ENCODE data around the gene RALGAPA2. TPM values are rescaled to one million over a fixed set of nuclear protein-coding genes. Genes with fewer than 3 reads are reported as not detected.
A peak's percentile ranks its signal among the peaks of the same experiment; 100 is the strongest.

The RALGAPA2 gene
- polyA plus RNA-seq, 1 donor: 33.1 TPM

DNA sequence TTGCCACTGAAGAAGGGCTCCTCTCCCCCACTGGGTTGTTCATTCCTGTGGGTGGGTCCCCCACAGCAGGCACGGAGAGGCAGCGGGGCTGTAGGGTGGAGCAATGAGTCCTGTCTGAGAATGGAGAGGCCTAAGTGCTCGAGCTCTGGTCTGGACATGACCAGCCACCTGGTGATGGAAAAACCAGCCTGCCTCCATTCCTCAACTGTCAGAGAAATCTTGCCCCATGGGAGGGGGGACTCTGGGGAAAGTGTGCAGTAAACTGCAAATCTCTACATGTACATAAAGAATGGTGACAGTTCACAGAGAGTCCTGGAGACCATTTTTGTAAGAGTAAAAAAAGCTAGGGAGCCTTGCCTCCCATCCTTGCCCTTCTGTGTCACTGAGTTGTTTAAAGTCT, 310.5 kb downstream of the RALGAPA2 start:
- Histone ChIP-seq H3K27me3 (ENCODE audit: control insufficient read depth, insufficient read depth, low read length) (no peaks in the 10 kb centered on the region), H3K4me3 (ENCODE audit: low read length) (no peak overlapping the region), H3K4me1 (ENCODE audit: control insufficient read depth, insufficient read depth, low read length) (peaks cover 10% of the 10 kb centered on the region), H3K36me3 (ENCODE audit: control insufficient read depth, insufficient read depth, low read length) (peaks cover 22% of the 10 kb centered on the region), H3K27ac (ENCODE audit: low read length) (no peak overlapping the region), H3K9me3 (ENCODE audit: control insufficient read depth, low read depth, low read length) (no peaks in the 10 kb centered on the region)
- DNase-seq: no peak
- WGBS (ENCODE audit: insufficient coverage, low lambda C conversion rate): no CpG with 5 or more reads among the region's 3 CpGs

DNA sequence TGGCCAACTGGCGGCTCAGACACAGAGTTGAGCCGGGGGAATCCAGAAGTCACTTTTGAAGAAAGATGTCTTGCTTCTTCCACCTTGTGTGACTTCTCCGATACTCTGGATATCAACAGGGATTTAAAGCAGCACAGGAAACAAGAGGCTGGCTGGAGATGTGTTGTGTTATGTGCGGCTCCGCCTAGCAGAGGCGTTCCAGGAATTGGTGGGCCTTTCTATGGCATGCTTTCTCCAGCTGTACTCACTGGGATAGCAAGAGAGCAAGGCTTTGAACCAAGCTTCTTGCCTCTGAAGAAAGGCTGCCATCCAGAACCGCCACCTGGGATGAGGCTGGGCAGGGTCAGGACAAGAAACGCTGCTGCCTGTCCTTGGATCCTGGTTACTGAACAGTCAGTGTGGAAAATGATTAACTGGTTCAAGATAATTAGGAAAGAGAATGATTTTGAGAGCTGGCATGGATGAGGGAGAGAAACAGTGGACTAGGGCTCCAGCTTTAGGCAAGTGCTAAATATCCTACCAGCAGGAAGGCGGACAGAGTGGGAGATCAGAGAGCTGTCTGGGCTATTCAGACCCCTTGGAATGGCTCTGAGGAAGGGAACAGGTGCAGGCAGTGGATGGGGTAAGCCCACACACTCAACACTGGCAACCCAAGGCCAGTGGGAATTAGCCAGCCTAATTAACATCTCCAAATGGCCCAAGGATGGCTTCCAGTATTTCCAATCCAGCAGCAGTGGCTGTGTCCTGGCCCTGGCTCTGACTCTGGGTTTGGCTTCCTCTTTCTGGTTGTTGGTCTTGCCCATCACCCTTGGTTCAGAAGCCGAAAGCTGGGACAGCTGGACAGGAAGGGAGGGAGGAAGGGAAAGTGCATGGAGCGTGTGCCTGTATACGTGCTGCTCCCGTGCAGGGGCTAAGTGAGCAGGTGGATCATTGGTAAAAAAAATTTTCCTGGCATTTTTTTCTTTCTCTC, 312.6 kb downstream of the RALGAPA2 start:
- H3K27ac ChIP-seq (ENCODE audit: low read length): no peak overlapping the region
- WGBS (ENCODE audit: insufficient coverage, low lambda C conversion rate): 60% methylated on average over 1 of the region's 13 CpGs
- peak in 1 of 2 donors; percentile 55 for DNase-seq
- no peaks in the 10 kb centered on the region for H3K27me3 ChIP-seq (ENCODE audit: control insufficient read depth, insufficient read depth, low read length)
- H3K36me3 ChIP-seq (ENCODE audit: control insufficient read depth, insufficient read depth, low read length): peaks cover 25% of the 10 kb centered on the region
- H3K4me1 ChIP-seq (ENCODE audit: control insufficient read depth, insufficient read depth, low read length): peaks cover 10% of the 10 kb centered on the region
- H3K4me3 ChIP-seq (ENCODE audit: low read length): no peak overlapping the region
- no peaks in the 10 kb centered on the region for H3K9me3 ChIP-seq (ENCODE audit: control insufficient read depth, low read depth, low read length)

DNA sequence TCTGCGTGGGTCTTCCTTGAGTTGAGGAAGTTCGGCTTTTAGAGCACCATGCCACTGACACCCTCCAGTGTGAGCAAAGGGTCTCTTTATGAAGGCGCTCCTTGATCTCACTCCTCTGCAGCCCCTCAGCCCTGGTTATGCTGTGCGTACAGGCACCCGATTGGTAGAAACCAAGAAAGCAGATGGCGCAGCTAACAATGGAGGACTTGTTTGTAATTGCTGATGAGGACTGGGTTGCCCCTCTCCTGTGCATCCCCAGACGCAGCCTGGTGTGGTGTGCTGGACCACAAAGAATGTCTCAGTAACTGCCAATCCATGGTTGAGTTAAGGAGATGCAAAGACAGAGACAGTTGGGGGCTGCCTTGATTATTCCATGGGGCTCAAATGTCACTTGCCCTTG, 314.3 kb downstream of the RALGAPA2 start:
- H3K4me3 ChIP-seq (ENCODE audit: low read length): no peak overlapping the region

DNA sequence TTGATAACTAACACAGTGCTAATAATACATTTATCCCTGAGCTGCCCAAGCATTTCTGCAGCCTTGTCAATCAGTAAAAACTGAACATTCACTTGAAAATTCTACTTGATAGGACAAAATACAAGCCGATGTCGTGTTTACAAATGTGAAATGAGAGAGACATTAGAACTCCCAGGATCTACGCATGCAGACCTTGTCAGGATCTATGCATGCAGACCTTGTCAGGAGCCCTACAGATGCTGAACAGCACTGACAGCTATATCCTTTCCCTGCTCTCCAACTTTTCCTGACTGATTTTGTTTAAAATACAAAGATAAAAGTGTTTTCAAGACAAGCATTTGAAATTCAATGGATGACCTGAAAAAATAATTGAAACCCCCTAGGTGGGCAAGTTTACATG, 315.6 kb downstream of the RALGAPA2 start:
- peaks cover 15% of the 10 kb centered on the region for H3K4me1 ChIP-seq (ENCODE audit: control insufficient read depth, insufficient read depth, low read length)
- H3K27ac ChIP-seq (ENCODE audit: low read length): no peak overlapping the region
- H3K9me3 ChIP-seq (ENCODE audit: control insufficient read depth, low read depth, low read length): no peaks in the 10 kb centered on the region
- H3K4me3 ChIP-seq (ENCODE audit: low read length): no peak overlapping the region
- no CpG with 5 or more reads among the region's 3 CpGs for WGBS (ENCODE audit: insufficient coverage, low lambda C conversion rate)
- no peak for DNase-seq
- peaks cover 34% of the 10 kb centered on the region for H3K36me3 ChIP-seq (ENCODE audit: control insufficient read depth, insufficient read depth, low read length)
- no peaks in the 10 kb centered on the region for H3K27me3 ChIP-seq (ENCODE audit: control insufficient read depth, insufficient read depth, low read length)

More for the DNA sequence above, 314.3 kb downstream of the RALGAPA2 start:
- Histone ChIP-seq H3K36me3 (ENCODE audit: control insufficient read depth, insufficient read depth, low read length) (peaks cover 25% of the 10 kb centered on the region), H3K27ac (ENCODE audit: low read length) (no peak overlapping the region), H3K4me1 (ENCODE audit: control insufficient read depth, insufficient read depth, low read length) (peaks cover 10% of the 10 kb centered on the region), H3K27me3 (ENCODE audit: control insufficient read depth, insufficient read depth, low read length) (no peaks in the 10 kb centered on the region), H3K9me3 (ENCODE audit: control insufficient read depth, low read depth, low read length) (no peaks in the 10 kb centered on the region)
- DNase-seq: no peak
- WGBS (ENCODE audit: insufficient coverage, low lambda C conversion rate): no CpG with 5 or more reads among the region's 7 CpGs

GRCh38 chr20:20395903-20396568, 316.4 kb downstream of the RALGAPA2 start:
- Histone ChIP-seq H3K9me3 (ENCODE audit: control insufficient read depth, low read depth, low read length) (no peaks in the 10 kb centered on the region), H3K4me3 (ENCODE audit: low read length) (no peak overlapping the region), H3K4me1 (ENCODE audit: control insufficient read depth, insufficient read depth, low read length) (peaks cover 16% of the 10 kb centered on the region), H3K27me3 (ENCODE audit: control insufficient read depth, insufficient read depth, low read length) (no peaks in the 10 kb centered on the region), H3K36me3 (ENCODE audit: control insufficient read depth, insufficient read depth, low read length) (peaks cover 40% of the 10 kb centered on the region), H3K27ac (ENCODE audit: low read length) (no peak overlapping the region)
- no CpG with 5 or more reads among the region's 29 CpGs for WGBS (ENCODE audit: insufficient coverage, low lambda C conversion rate)
- no peak for DNase-seq

DNA sequence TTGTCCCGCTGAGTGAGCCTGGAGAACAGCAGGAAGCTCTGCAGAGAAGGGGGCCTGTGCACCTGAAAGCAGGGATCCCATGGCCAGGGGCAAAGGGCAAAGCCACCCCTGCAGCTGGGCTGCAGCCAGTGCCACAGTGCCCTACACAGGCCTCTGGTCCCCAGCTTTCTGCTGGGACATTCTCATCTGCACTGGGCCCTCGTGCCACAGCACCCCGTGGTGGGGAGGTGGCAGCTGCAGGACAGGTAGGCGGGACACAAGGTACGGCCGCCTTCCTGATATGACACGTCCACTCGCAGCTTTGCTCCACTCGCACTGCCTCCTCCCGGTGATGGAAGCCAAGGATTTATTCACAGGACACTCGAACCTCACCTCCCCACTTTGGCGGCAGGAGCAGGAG, 317.4 kb downstream of the RALGAPA2 start:
- no CpG with 5 or more reads among the region's 12 CpGs for WGBS (ENCODE audit: insufficient coverage, low lambda C conversion rate)
- H3K27me3 ChIP-seq (ENCODE audit: control insufficient read depth, insufficient read depth, low read length): no peaks in the 10 kb centered on the region
- peaks cover 44% of the 10 kb centered on the region for H3K36me3 ChIP-seq (ENCODE audit: control insufficient read depth, insufficient read depth, low read length)
- H3K9me3 ChIP-seq (ENCODE audit: control insufficient read depth, low read depth, low read length): no peaks in the 10 kb centered on the region
- no peak overlapping the region for H3K27ac ChIP-seq (ENCODE audit: low read length)
- DNase-seq: no peak
- no peak overlapping the region for H3K4me3 ChIP-seq (ENCODE audit: low read length)
- H3K4me1 ChIP-seq (ENCODE audit: control insufficient read depth, insufficient read depth, low read length): peaks cover 16% of the 10 kb centered on the region

DNA sequence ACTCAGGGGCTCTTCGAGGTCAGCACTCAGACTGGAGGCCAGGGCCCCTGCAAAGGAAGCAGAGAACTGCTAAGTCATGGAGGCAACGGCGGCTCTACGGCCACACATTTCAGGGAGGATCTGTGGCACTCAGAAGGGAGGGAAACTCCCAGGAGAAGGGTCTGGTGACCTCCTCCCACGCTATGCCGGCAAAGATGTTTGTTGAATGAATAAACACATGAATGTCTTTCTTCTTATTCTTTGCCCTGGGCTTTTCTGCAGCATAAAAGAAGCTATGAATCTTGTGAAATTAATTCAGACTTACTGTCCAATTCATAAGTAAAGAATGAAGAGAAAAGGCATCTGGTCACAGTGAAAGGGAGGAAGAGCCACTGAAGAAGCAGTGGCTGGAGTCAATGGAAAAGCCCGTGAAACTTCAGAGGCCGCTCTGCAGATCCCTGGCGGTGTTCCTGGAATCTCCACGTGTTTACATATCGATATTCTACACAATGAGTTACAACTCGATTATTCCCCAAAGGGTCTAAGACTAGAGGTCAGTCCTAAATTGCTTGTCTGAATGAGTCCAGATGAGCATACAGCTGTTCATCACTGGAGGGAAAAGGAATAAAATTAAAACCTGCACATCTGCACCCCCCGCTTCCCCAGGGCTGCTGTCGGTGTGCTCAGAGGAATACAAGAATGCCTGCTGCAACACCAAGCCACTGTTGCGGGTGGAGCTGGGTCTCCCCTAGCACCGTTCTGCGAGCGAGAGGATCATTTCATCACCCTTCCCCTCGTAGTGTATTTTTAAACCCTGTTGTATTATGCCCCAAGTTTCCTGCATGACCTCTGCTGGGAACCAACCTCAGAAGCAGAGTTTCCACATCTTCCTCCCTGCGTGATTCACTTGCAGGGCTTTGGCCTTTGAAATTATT, 319.0 kb downstream of the RALGAPA2 start:
- Histone ChIP-seq H3K9me3 (ENCODE audit: control insufficient read depth, low read depth, low read length) (no peaks in the 10 kb centered on the region), H3K36me3 (ENCODE audit: control insufficient read depth, insufficient read depth, low read length) (peaks cover 46% of the 10 kb centered on the region), H3K27me3 (ENCODE audit: control insufficient read depth, insufficient read depth, low read length) (no peaks in the 10 kb centered on the region), H3K4me1 (ENCODE audit: control insufficient read depth, insufficient read depth, low read length) (peaks cover 7% of the 10 kb centered on the region), H3K27ac (ENCODE audit: low read length) (no peak overlapping the region), H3K4me3 (ENCODE audit: low read length) (no peak overlapping the region)
- no peak for DNase-seq
- WGBS (ENCODE audit: insufficient coverage, low lambda C conversion rate): no CpG with 5 or more reads among the region's 20 CpGs

- WGBS (ENCODE audit: insufficient coverage, low lambda C conversion rate): no CpG with 5 or more reads among the region's 13 CpGs
These were observed 320.7 kb downstream of the RALGAPA2 start for GRCh38 chr20:20391766-20392165.

GRCh38 chr20:20391115-20391514, 321.3 kb downstream of the RALGAPA2 start:
- no CpG with 5 or more reads among the region's 4 CpGs for WGBS (ENCODE audit: insufficient coverage, low lambda C conversion rate)
- Histone ChIP-seq H3K36me3 (ENCODE audit: control insufficient read depth, insufficient read depth, low read length) (peaks cover 40% of the 10 kb centered on the region), H3K9me3 (ENCODE audit: control insufficient read depth, low read depth, low read length) (no peaks in the 10 kb centered on the region), H3K27me3 (ENCODE audit: control insufficient read depth, insufficient read depth, low read length) (no peaks in the 10 kb centered on the region), H3K27ac (ENCODE audit: low read length) (no peak overlapping the region), H3K4me3 (ENCODE audit: low read length) (no peak overlapping the region), H3K4me1 (ENCODE audit: control insufficient read depth, insufficient read depth, low read length) (peaks cover 7% of the 10 kb centered on the region)
- DNase-seq: no peak

More at GRCh38 chr20:20391766-20392165, 320.7 kb downstream of the RALGAPA2 start:
- no peak overlapping the region for H3K27ac ChIP-seq (ENCODE audit: low read length)
- peak; percentile 52 to 64 for DNase-seq
- H3K4me1 ChIP-seq (ENCODE audit: control insufficient read depth, insufficient read depth, low read length): peaks cover 7% of the 10 kb centered on the region
- H3K27me3 ChIP-seq (ENCODE audit: control insufficient read depth, insufficient read depth, low read length): no peaks in the 10 kb centered on the region
- H3K36me3 ChIP-seq (ENCODE audit: control insufficient read depth, insufficient read depth, low read length): peaks cover 42% of the 10 kb centered on the region
- H3K9me3 ChIP-seq (ENCODE audit: control insufficient read depth, low read depth, low read length): no peaks in the 10 kb centered on the region
- no peak overlapping the region for H3K4me3 ChIP-seq (ENCODE audit: low read length)

GRCh38 chr20:20390393-20390792, 322.1 kb downstream of the RALGAPA2 start:
- no peaks in the 10 kb centered on the region for H3K27me3 ChIP-seq (ENCODE audit: control insufficient read depth, insufficient read depth, low read length)
- no peak for DNase-seq
- H3K4me3 ChIP-seq (ENCODE audit: low read length): no peak overlapping the region
- peaks cover 36% of the 10 kb centered on the region for H3K36me3 ChIP-seq (ENCODE audit: control insufficient read depth, insufficient read depth, low read length)
- H3K4me1 ChIP-seq (ENCODE audit: control insufficient read depth, insufficient read depth, low read length): peaks cover 7% of the 10 kb centered on the region
- H3K27ac ChIP-seq (ENCODE audit: low read length): no peak overlapping the region
- 100% methylated on average over 2 of the region's 9 CpGs for WGBS (ENCODE audit: insufficient coverage, low lambda C conversion rate)
- H3K9me3 ChIP-seq (ENCODE audit: control insufficient read depth, low read depth, low read length): no peaks in the 10 kb centered on the region
